Thyroid gland (tissue), 4 donors: ENCODE results near the gene SLC31A2.

ENCODE experiments used
- CTCF ChIP-seq, 6 experiments: fragments of 200-600 bp in 3 of 6; fragments of 450-650 bp in 3 of 6; sonication (generic) in 3 of 6; IDR thresholded peaks; one replicate each; pipeline ENCODE4 v1.5.1; 2016 to 2019; ENCODE audit warnings: antibody characterized with exemption in 6 of 6, mild to moderate bottlenecking in 2 of 6, inconsistent platforms in 1 of 6, moderate library complexity in 1 of 6
- POLR2A ChIP-seq, 2 donors: fragments of 450-650 bp; IDR thresholded peaks; one replicate each; pipeline ENCODE4 v1.6.1; 2017; ENCODE audit warnings: antibody characterized with exemption in 2 of 2, mild to moderate bottlenecking in 2 of 2, moderate library complexity in 1 of 2

- no peak for TF ChIP-seq CTCF (IDR thresholded peaks at IDR 0.05)
- TF ChIP-seq POLR2A (IDR thresholded peaks at IDR 0.05), result no peak
Measured at GRCh38 chr9:113205432-113205831, 54.6 kb downstream of the SLC31A2 start.
